H1 (cell line): ENCODE data around the gene PRXL2B.

Experiments used
- CTCF ChIP-seq, 3 experiments: IDR thresholded peaks; 1 replicate in 2 of 3; 2 replicates in 1 of 3; pipeline versions ENCODE4 v1.5.1 to v1.6.1; 2011; ENCODE audit warnings: low read length in 3 of 3, mild to moderate bottlenecking in 3 of 3, inconsistent platforms in 2 of 3, low read depth in 1 of 3, moderate library complexity in 1 of 3; ENCODE audit not compliant: insufficient read depth in 1 of 3; ENCODE audit errors: control extremely low read depth in 1 of 3
- JUN ChIP-seq: IDR thresholded peaks from 2 replicates; pipeline ENCODE4 v1.6.1; 2011; ENCODE audit warnings: low read depth, mild to moderate bottlenecking, improper control_type of control experiment, low read length

GRCh38 chr1:2554621-2555387 is 31.8 kb upstream of the PRXL2B start:
- no peak for TF ChIP-seq JUN
- peak in 2 of 3 experiments; percentile 58 to 80; a peak in 3 of 4 replicates for TF ChIP-seq CTCF (IDR thresholded peaks at IDR 0.05; ENCODE audit: control extremely low read depth in 1 of 3, insufficient read depth in 1 of 3, low read depth in 1 of 3, low read length in 3 of 3)
